ENCODE data around the gene ADAMTS12.

ADAMTS12 gene

GRCh38 chr5:33793836-33794549 lies 97.8 kb downstream of the ADAMTS12 start:
- Histone ChIP-seq H3K9me3 (ENCODE audit: control insufficient read depth, low read length) (no peaks in the 10 kb centered on the region), H3K4me3 (ENCODE audit: insufficient read depth, low read depth, low read length, poor library complexity, severe bottlenecking) (no peak overlapping the region), H3K27me3 (replicated peaks; ENCODE audit: control insufficient read depth, insufficient read depth, low read length, poor library complexity, severe bottlenecking) (no peaks in the 10 kb centered on the region), H3K27ac (ENCODE audit: insufficient read depth, low read length, poor library complexity, severe bottlenecking) (no peak overlapping the region), H3K36me3 (ENCODE audit: control insufficient read depth, insufficient read depth, low read length) (no peaks in the 10 kb centered on the region), H3K4me1 (ENCODE audit: control insufficient read depth, insufficient read depth, low read length, poor library complexity, severe bottlenecking) (no peaks in the 10 kb centered on the region)
- no peak for DNase-seq

- Histone ChIP-seq H3K27ac (ENCODE audit: insufficient read depth, low read length, poor library complexity, severe bottlenecking) (no peak overlapping the region), H3K4me3 (ENCODE audit: insufficient read depth, low read depth, low read length, poor library complexity, severe bottlenecking) (no peak overlapping the region), H3K4me1 (ENCODE audit: control insufficient read depth, insufficient read depth, low read length, poor library complexity, severe bottlenecking) (no peaks in the 10 kb centered on the region), H3K27me3 (replicated peaks; ENCODE audit: control insufficient read depth, insufficient read depth, low read length, poor library complexity, severe bottlenecking) (no peaks in the 10 kb centered on the region), H3K9me3 (ENCODE audit: control insufficient read depth, low read length) (no peaks in the 10 kb centered on the region), H3K36me3 (ENCODE audit: control insufficient read depth, insufficient read depth, low read length) (no peaks in the 10 kb centered on the region)
- no peak for DNase-seq
Measured at GRCh38 chr5:33793276-33793675, 98.5 kb downstream of the ADAMTS12 start.

GRCh38 chr5:33792559-33792958 lies 99.2 kb downstream of the ADAMTS12 start:
- Histone ChIP-seq H3K4me3 (ENCODE audit: insufficient read depth, low read depth, low read length, poor library complexity, severe bottlenecking) (no peak overlapping the region), H3K27ac (ENCODE audit: insufficient read depth, low read length, poor library complexity, severe bottlenecking) (no peak overlapping the region), H3K27me3 (replicated peaks; ENCODE audit: control insufficient read depth, insufficient read depth, low read length, poor library complexity, severe bottlenecking) (no peaks in the 10 kb centered on the region), H3K4me1 (ENCODE audit: control insufficient read depth, insufficient read depth, low read length, poor library complexity, severe bottlenecking) (no peaks in the 10 kb centered on the region), H3K9me3 (ENCODE audit: control insufficient read depth, low read length) (no peaks in the 10 kb centered on the region), H3K36me3 (ENCODE audit: control insufficient read depth, insufficient read depth, low read length) (no peaks in the 10 kb centered on the region)
- no peak for DNase-seq

- Histone ChIP-seq H3K4me3 (ENCODE audit: insufficient read depth, low read depth, low read length, poor library complexity, severe bottlenecking) (no peak overlapping the region), H3K27ac (ENCODE audit: insufficient read depth, low read length, poor library complexity, severe bottlenecking) (no peak overlapping the region), H3K9me3 (ENCODE audit: control insufficient read depth, low read length) (no peaks in the 10 kb centered on the region), H3K36me3 (ENCODE audit: control insufficient read depth, insufficient read depth, low read length) (no peaks in the 10 kb centered on the region), H3K27me3 (replicated peaks; ENCODE audit: control insufficient read depth, insufficient read depth, low read length, poor library complexity, severe bottlenecking) (no peaks in the 10 kb centered on the region), H3K4me1 (ENCODE audit: control insufficient read depth, insufficient read depth, low read length, poor library complexity, severe bottlenecking) (no peaks in the 10 kb centered on the region)
- DNase-seq: no peak
Measured at GRCh38 chr5:33789567-33789957, 102.2 kb downstream of the ADAMTS12 start.

GRCh38 chr5:33788922-33789566 lies 102.7 kb downstream of the ADAMTS12 start:
- no peaks in the 10 kb centered on the region for H3K9me3 ChIP-seq (ENCODE audit: control insufficient read depth, low read length)
- H3K36me3 ChIP-seq (ENCODE audit: control insufficient read depth, insufficient read depth, low read length): no peaks in the 10 kb centered on the region
- H3K27ac ChIP-seq (ENCODE audit: insufficient read depth, low read length, poor library complexity, severe bottlenecking): no peak overlapping the region
- no peaks in the 10 kb centered on the region for H3K4me1 ChIP-seq (ENCODE audit: control insufficient read depth, insufficient read depth, low read length, poor library complexity, severe bottlenecking)
- H3K27me3 ChIP-seq (replicated peaks; ENCODE audit: control insufficient read depth, insufficient read depth, low read length, poor library complexity, severe bottlenecking): no peaks in the 10 kb centered on the region
- no peak overlapping the region for H3K4me3 ChIP-seq (ENCODE audit: insufficient read depth, low read depth, low read length, poor library complexity, severe bottlenecking)
- no peak for DNase-seq

- Histone ChIP-seq H3K4me3 (ENCODE audit: insufficient read depth, low read depth, low read length, poor library complexity, severe bottlenecking) (no peak overlapping the region), H3K9me3 (ENCODE audit: control insufficient read depth, low read length) (no peaks in the 10 kb centered on the region), H3K36me3 (ENCODE audit: control insufficient read depth, insufficient read depth, low read length) (no peaks in the 10 kb centered on the region), H3K4me1 (ENCODE audit: control insufficient read depth, insufficient read depth, low read length, poor library complexity, severe bottlenecking) (no peaks in the 10 kb centered on the region), H3K27ac (ENCODE audit: insufficient read depth, low read length, poor library complexity, severe bottlenecking) (no peak overlapping the region), H3K27me3 (replicated peaks; ENCODE audit: control insufficient read depth, insufficient read depth, low read length, poor library complexity, severe bottlenecking) (no peaks in the 10 kb centered on the region)
- DNase-seq: no peak
Measured at GRCh38 chr5:33785571-33785970, 106.2 kb downstream of the ADAMTS12 start.

- Histone ChIP-seq H3K36me3 (ENCODE audit: control insufficient read depth, insufficient read depth, low read length) (no peaks in the 10 kb centered on the region), H3K4me1 (ENCODE audit: control insufficient read depth, insufficient read depth, low read length, poor library complexity, severe bottlenecking) (no peaks in the 10 kb centered on the region), H3K4me3 (ENCODE audit: insufficient read depth, low read depth, low read length, poor library complexity, severe bottlenecking) (no peak overlapping the region), H3K27me3 (replicated peaks; ENCODE audit: control insufficient read depth, insufficient read depth, low read length, poor library complexity, severe bottlenecking) (no peaks in the 10 kb centered on the region), H3K27ac (ENCODE audit: insufficient read depth, low read length, poor library complexity, severe bottlenecking) (no peak overlapping the region), H3K9me3 (ENCODE audit: control insufficient read depth, low read length) (no peaks in the 10 kb centered on the region)
- DNase-seq: no peak
Measured at GRCh38 chr5:33781286-33781685, 110.5 kb downstream of the ADAMTS12 start.

GRCh38 chr5:33776151-33776660 lies 115.6 kb downstream of the ADAMTS12 start:
- no peaks in the 10 kb centered on the region for H3K4me1 ChIP-seq (ENCODE audit: control insufficient read depth, insufficient read depth, low read length, poor library complexity, severe bottlenecking)
- no peaks in the 10 kb centered on the region for H3K27me3 ChIP-seq (replicated peaks; ENCODE audit: control insufficient read depth, insufficient read depth, low read length, poor library complexity, severe bottlenecking)
- H3K36me3 ChIP-seq (ENCODE audit: control insufficient read depth, insufficient read depth, low read length): no peaks in the 10 kb centered on the region
- no peak for DNase-seq
- H3K9me3 ChIP-seq (ENCODE audit: control insufficient read depth, low read length): no peaks in the 10 kb centered on the region
- no peak overlapping the region for H3K4me3 ChIP-seq (ENCODE audit: insufficient read depth, low read depth, low read length, poor library complexity, severe bottlenecking)
- no peak overlapping the region for H3K27ac ChIP-seq (ENCODE audit: insufficient read depth, low read length, poor library complexity, severe bottlenecking)

GRCh38 chr5:33774341-33774740 lies 117.4 kb downstream of the ADAMTS12 start:
- H3K27me3 ChIP-seq (replicated peaks; ENCODE audit: control insufficient read depth, insufficient read depth, low read length, poor library complexity, severe bottlenecking): no peaks in the 10 kb centered on the region
- no peak for DNase-seq
- no peak overlapping the region for H3K4me3 ChIP-seq (ENCODE audit: insufficient read depth, low read depth, low read length, poor library complexity, severe bottlenecking)
- H3K27ac ChIP-seq (ENCODE audit: insufficient read depth, low read length, poor library complexity, severe bottlenecking): no peak overlapping the region
- H3K4me1 ChIP-seq (ENCODE audit: control insufficient read depth, insufficient read depth, low read length, poor library complexity, severe bottlenecking): no peaks in the 10 kb centered on the region
- H3K36me3 ChIP-seq (ENCODE audit: control insufficient read depth, insufficient read depth, low read length): no peaks in the 10 kb centered on the region
- no peaks in the 10 kb centered on the region for H3K9me3 ChIP-seq (ENCODE audit: control insufficient read depth, low read length)

- no peak for DNase-seq
- Histone ChIP-seq H3K27me3 (replicated peaks; ENCODE audit: control insufficient read depth, insufficient read depth, low read length, poor library complexity, severe bottlenecking) (no peaks in the 10 kb centered on the region), H3K9me3 (ENCODE audit: control insufficient read depth, low read length) (no peaks in the 10 kb centered on the region), H3K4me1 (ENCODE audit: control insufficient read depth, insufficient read depth, low read length, poor library complexity, severe bottlenecking) (no peaks in the 10 kb centered on the region), H3K4me3 (ENCODE audit: insufficient read depth, low read depth, low read length, poor library complexity, severe bottlenecking) (no peak overlapping the region), H3K36me3 (ENCODE audit: control insufficient read depth, insufficient read depth, low read length) (no peaks in the 10 kb centered on the region), H3K27ac (ENCODE audit: insufficient read depth, low read length, poor library complexity, severe bottlenecking) (no peak overlapping the region)
Measured at GRCh38 chr5:33772380-33772897, 119.4 kb downstream of the ADAMTS12 start.
